HG02943 (cell line): ENCODE measurements around the gene PLA2G2A.
"Not testable (repeated sequence)": the region's sequence is repeated elsewhere in the genome, so short reads cannot be mapped to it uniquely, and the experiment has no call there.

Experiments used
- ATAC-seq: cut with Tn5 transposase; IDR thresholded peaks from one replicate; pipeline ENCODE4 v1.9.1; 2021; ENCODE audit warnings: mild to moderate bottlenecking, low read depth, moderate library complexity; ENCODE audit not compliant: unreplicated experiment

The PLA2G2A gene

GRCh38 chr1:19979494-19979977 lies at the start of gene PLA2G2A:
PLA2G2A (minus strand) TSS chr1:19979618; CDS start chr1:19978773, 845 bp downstream.
- ATAC-seq: no peak

GRCh38 chr1:20028726-20029125 lies 49.3 kb upstream of the PLA2G2A start:
- ATAC-seq: no peak

GRCh38 chr1:20028125-20028524 lies 48.7 kb upstream of the PLA2G2A start:
- no peak for ATAC-seq

GRCh38 chr1:20017741-20018140 lies 38.3 kb upstream of the PLA2G2A start:
- ATAC-seq: no peak

- ATAC-seq: no peak
Measured at GRCh38 chr1:20014153-20014552, 34.7 kb upstream of the PLA2G2A start.

- ATAC-seq: no peak
Measured at GRCh38 chr1:20010016-20010415, 30.6 kb upstream of the PLA2G2A start.

- no peak for ATAC-seq
Measured at GRCh38 chr1:20009212-20009611, 29.8 kb upstream of the PLA2G2A start.

GRCh38 chr1:20008391-20008841 lies 29.0 kb upstream of the PLA2G2A start:
- no peak for ATAC-seq

- ATAC-seq: not testable (repeated sequence)
Measured at GRCh38 chr1:19998823-19999222, 19.4 kb upstream of the PLA2G2A start.

GRCh38 chr1:19990689-19991088 lies 11.3 kb upstream of the PLA2G2A start:
- no peak for ATAC-seq

GRCh38 chr1:19990182-19990582 lies 10.8 kb upstream of the PLA2G2A start:
- ATAC-seq: not testable (repeated sequence)

GRCh38 chr1:19988267-19989006 lies 9.0 kb upstream of the PLA2G2A start:
- no peak for ATAC-seq

GRCh38 chr1:19987719-19988118 lies 8.3 kb upstream of the PLA2G2A start:
- no peak for ATAC-seq

- not testable (repeated sequence) for ATAC-seq
Measured at GRCh38 chr1:19984409-19985016, 5.1 kb upstream of the PLA2G2A start.

- ATAC-seq: no peak
Measured at GRCh38 chr1:19981507-19982312, 2.3 kb upstream of the PLA2G2A start.

- ATAC-seq: no peak
Measured at GRCh38 chr1:19981170-19981506, 1.7 kb upstream of the PLA2G2A start.

GRCh38 chr1:19980314-19980713 lies 896 bp upstream of the PLA2G2A start:
- no peak for ATAC-seq

- ATAC-seq: no peak
Measured at GRCh38 chr1:19978143-19978542, 1.3 kb downstream of the PLA2G2A start.

- no peak for ATAC-seq
Measured at GRCh38 chr1:19976317-19977003, 3.0 kb downstream of the PLA2G2A start.

- no peak for ATAC-seq
Measured at GRCh38 chr1:19975423-19976193, 3.8 kb downstream of the PLA2G2A start.
